ENCODE data around the gene CMSS1. TPM values are rescaled to one million over a fixed set of nuclear protein-coding genes. Genes with fewer than 3 reads are reported as not detected.

Gene CMSS1
- total and polyA plus RNA-seq, 7 experiments from 2014 or later: 14.9 to 47.7 (median 18.4) TPM

GRCh38 chr3:99884484-99884883 lies 66.8 kb downstream of the CMSS1 start:
- DNase-seq (no peak), ATAC-seq (peak; percentile 54)
- H3K27ac Mint-ChIP-seq: peak overlapping the region in 6 of 9 donors; percentile 1 to 44 (median 12)
- Histone ChIP-seq H3K27me3 (ENCODE audit: control insufficient read depth in 2 of 2, insufficient read depth in 2 of 2, low read length in 2 of 2) (no peaks in the 10 kb centered on the region), H3K9me3 (ENCODE audit: control insufficient read depth in 2 of 3, low read length in 3 of 3) (no peaks in the 10 kb centered on the region), H3K36me3 (ENCODE audit: control insufficient read depth in 2 of 3, insufficient read depth in 3 of 3, low read length in 3 of 3) (no peaks in the 10 kb centered on the region), H3K4me1 (ENCODE audit: control insufficient read depth in 2 of 2, insufficient read depth in 2 of 2, low read length in 2 of 2) (peaks cover 7 to 10% of the 10 kb centered on the region in 2 donors), H3K27ac (ENCODE audit: low read depth, low read length) (no peak overlapping the region), H3K4me3 (ENCODE audit: low read length) (no peak overlapping the region)
- peaks cover 15 to 27% (median 25%) of the 10 kb centered on the region in 7 donors for H3K4me1 Mint-ChIP-seq
- H3K27me3 Mint-ChIP-seq: no peaks in the 10 kb centered on the region
- peaks cover 0 to 6% (median 0%) of the 10 kb centered on the region in 11 donors for H3K9me3 Mint-ChIP-seq
- H3K4me3 Mint-ChIP-seq: peak overlapping the region in 5 of 10 donors; percentile 10 to 70 (median 20)
- H3K36me3 Mint-ChIP-seq: peaks cover 7 to 11% (median 9%) of the 10 kb centered on the region in 5 donors
- CTCF ChIA-PET: interaction anchor here (1.1 kb wide), 1 partner anchor 61 kb away, joined by 3 read pairs; no protein-coding TSS in a partner anchor
- intact Hi-C loops (cut with micrococcal nuclease): loop anchor here in 1 of 2 donors (1.0 kb wide), 1 partner anchor 8 kb away; no protein-coding TSS in a partner anchor
- POLR2A ChIA-PET: interaction anchor here (0.7 kb wide), 1 partner anchor 51 kb away, joined by 3 read pairs; no protein-coding TSS in a partner anchor

- H3K36me3 ChIP-seq (ENCODE audit: control insufficient read depth in 2 of 3, insufficient read depth in 3 of 3, low read length in 3 of 3): no peaks in the 10 kb centered on the region
- H3K4me1 ChIP-seq (ENCODE audit: control insufficient read depth in 2 of 2, insufficient read depth in 2 of 2, low read length in 2 of 2): peaks cover 7 to 10% of the 10 kb centered on the region in 2 donors
- intact Hi-C loops (cut with micrococcal nuclease): no loop called here
- Mint-ChIP-seq H3K27me3 (no peaks in the 10 kb centered on the region), H3K27ac (no peak overlapping the region), H3K9me3 (peaks cover 0 to 8% (median 0%) of the 10 kb centered on the region in 11 donors), H3K4me3 (peak overlapping the region in 4 of 10 donors; percentile 10 to 70 (median 18)), H3K4me1 (peaks cover 15 to 27% (median 25%) of the 10 kb centered on the region in 7 donors), H3K36me3 (peaks cover 7 to 14% (median 13%) of the 10 kb centered on the region in 5 donors)
- ChIA-PET POLR2A (interaction anchor here (0.7 kb wide), 1 partner anchor 52 kb away, joined by 3 read pairs; no protein-coding TSS in a partner anchor), CTCF (interaction anchor here (1.1 kb wide), 1 partner anchor 62 kb away, joined by 3 read pairs; no protein-coding TSS in a partner anchor)
- no peaks in the 10 kb centered on the region for H3K27me3 ChIP-seq (ENCODE audit: control insufficient read depth in 2 of 2, insufficient read depth in 2 of 2, low read length in 2 of 2)
- ATAC-seq (no peak), DNase-seq (no peak)
- no peaks in the 10 kb centered on the region for H3K9me3 ChIP-seq (ENCODE audit: control insufficient read depth in 2 of 3, low read length in 3 of 3)
- no peak overlapping the region for H3K4me3 ChIP-seq (ENCODE audit: low read length)
- no peak overlapping the region for H3K27ac ChIP-seq (ENCODE audit: low read depth, low read length)
Observed at GRCh38 chr3:99885085-99885484, 67.4 kb downstream of the CMSS1 start.

DNA sequence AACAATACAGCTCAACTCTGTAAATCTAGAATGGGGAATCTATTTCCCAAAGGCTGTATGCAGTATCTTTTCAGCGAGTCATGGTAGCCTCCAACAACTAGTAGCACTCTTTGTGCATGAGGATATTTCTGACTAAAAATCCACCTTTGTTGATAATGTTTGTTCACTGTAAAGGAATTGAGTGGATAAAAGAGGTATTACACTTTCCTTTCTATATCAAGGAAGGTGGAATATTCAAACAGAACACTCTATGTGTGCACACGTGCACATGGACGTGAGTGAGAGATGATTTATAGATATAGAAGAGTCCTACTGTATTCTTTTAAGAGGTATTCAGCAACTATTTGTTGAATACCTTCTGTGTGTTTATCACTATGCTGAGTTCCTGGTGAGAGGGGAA lies 68.2 kb downstream of the CMSS1 start:
- DNase-seq (no peak), ATAC-seq (no peak)
- Histone ChIP-seq H3K27ac (ENCODE audit: low read depth, low read length) (no peak overlapping the region), H3K4me1 (ENCODE audit: control insufficient read depth in 2 of 2, insufficient read depth in 2 of 2, low read length in 2 of 2) (peaks cover 7 to 10% of the 10 kb centered on the region in 2 donors), H3K36me3 (ENCODE audit: control insufficient read depth in 2 of 3, insufficient read depth in 3 of 3, low read length in 3 of 3) (no peaks in the 10 kb centered on the region), H3K4me3 (ENCODE audit: low read length) (no peak overlapping the region), H3K27me3 (ENCODE audit: control insufficient read depth in 2 of 2, insufficient read depth in 2 of 2, low read length in 2 of 2) (no peaks in the 10 kb centered on the region), H3K9me3 (ENCODE audit: control insufficient read depth in 2 of 3, low read length in 3 of 3) (no peaks in the 10 kb centered on the region)
- ChIA-PET POLR2A (no interaction called here), CTCF (no interaction called here)
- intact Hi-C loops (cut with micrococcal nuclease): no loop called here
- Mint-ChIP-seq H3K27me3 (no peaks in the 10 kb centered on the region), H3K36me3 (peaks cover 7 to 20% (median 14%) of the 10 kb centered on the region in 5 donors), H3K27ac (peak overlapping the region in 1 of 9 donors; percentile 0), H3K9me3 (peaks cover 0 to 9% (median 0%) of the 10 kb centered on the region in 11 donors), H3K4me1 (peaks cover 15 to 27% (median 25%) of the 10 kb centered on the region in 7 donors), H3K4me3 (peak overlapping the region in 1 of 10 donors; percentile 5)

DNA sequence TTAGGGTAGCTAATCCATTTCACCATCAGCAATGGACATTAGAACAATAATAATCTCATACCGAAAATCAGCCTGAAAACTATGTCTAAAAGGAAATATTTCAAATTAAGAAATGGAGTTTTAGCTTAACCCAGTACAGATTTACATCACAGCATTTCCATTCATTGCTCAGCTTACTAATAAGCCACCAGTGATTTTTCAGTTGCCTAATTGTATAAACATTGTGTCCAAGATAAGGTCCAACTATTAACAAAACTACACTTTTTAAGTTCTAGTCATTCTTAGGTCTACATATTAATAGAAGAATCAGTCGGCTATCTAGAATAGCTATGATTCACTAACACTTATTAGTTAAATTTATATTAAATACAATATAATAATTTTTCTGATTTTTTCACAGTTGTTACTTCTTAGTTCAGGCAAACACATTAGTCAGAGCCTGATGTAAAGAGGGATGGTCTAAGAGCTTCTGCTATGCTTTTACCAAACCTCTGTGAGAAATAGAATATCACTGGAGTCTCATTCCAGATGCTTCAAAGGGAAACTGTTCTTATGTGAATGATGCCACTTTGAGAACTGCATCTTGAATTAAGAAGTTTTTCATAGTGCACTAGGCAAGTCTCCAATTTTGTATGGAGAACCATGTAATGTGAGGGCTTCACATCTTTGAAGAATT lies 74.1 kb downstream of the CMSS1 start:
- no peaks in the 10 kb centered on the region for H3K4me1 ChIP-seq (ENCODE audit: control insufficient read depth in 2 of 2, insufficient read depth in 2 of 2, low read length in 2 of 2)
- no peaks in the 10 kb centered on the region for H3K9me3 ChIP-seq (ENCODE audit: control insufficient read depth in 2 of 3, low read length in 3 of 3)
- no peak overlapping the region for H3K27ac Mint-ChIP-seq
- intact Hi-C loops (cut with micrococcal nuclease): no loop called here
- ATAC-seq: no peak
- no peak for DNase-seq
- H3K4me1 Mint-ChIP-seq: peaks cover 4 to 13% (median 10%) of the 10 kb centered on the region in 7 donors
- no peak overlapping the region for H3K27ac ChIP-seq (ENCODE audit: low read depth, low read length)
- H3K36me3 ChIP-seq (ENCODE audit: control insufficient read depth in 2 of 3, insufficient read depth in 3 of 3, low read length in 3 of 3): no peaks in the 10 kb centered on the region
- peaks cover 0 to 9% (median 0%) of the 10 kb centered on the region in 11 donors for H3K9me3 Mint-ChIP-seq
- ChIA-PET POLR2A (no interaction called here), CTCF (no interaction called here)
- H3K27me3 Mint-ChIP-seq: no peaks in the 10 kb centered on the region
- H3K4me3 ChIP-seq (ENCODE audit: low read length): no peak overlapping the region
- H3K36me3 Mint-ChIP-seq: peaks cover 0 to 31% (median 26%) of the 10 kb centered on the region in 5 donors
- no peak overlapping the region for H3K4me3 Mint-ChIP-seq
- no peaks in the 10 kb centered on the region for H3K27me3 ChIP-seq (ENCODE audit: control insufficient read depth in 2 of 2, insufficient read depth in 2 of 2, low read length in 2 of 2)

GRCh38 chr3:99892332-99892731 lies 74.7 kb downstream of the CMSS1 start:
- ATAC-seq: no peak
- no peak overlapping the region for H3K4me3 Mint-ChIP-seq
- DNase-seq: no peak
- intact Hi-C loops (cut with micrococcal nuclease): no loop called here
- peaks cover 0 to 28% (median 22%) of the 10 kb centered on the region in 5 donors for H3K36me3 Mint-ChIP-seq
- H3K27ac ChIP-seq (ENCODE audit: low read depth, low read length): no peak overlapping the region
- no peak overlapping the region for H3K4me3 ChIP-seq (ENCODE audit: low read length)
- H3K27me3 Mint-ChIP-seq: no peaks in the 10 kb centered on the region
- no peaks in the 10 kb centered on the region for H3K4me1 ChIP-seq (ENCODE audit: control insufficient read depth in 2 of 2, insufficient read depth in 2 of 2, low read length in 2 of 2)
- H3K27ac Mint-ChIP-seq: no peak overlapping the region
- H3K9me3 ChIP-seq (ENCODE audit: control insufficient read depth in 2 of 3, low read length in 3 of 3): no peaks in the 10 kb centered on the region
- peaks cover 4 to 13% (median 10%) of the 10 kb centered on the region in 7 donors for H3K4me1 Mint-ChIP-seq
- H3K36me3 ChIP-seq (ENCODE audit: control insufficient read depth in 2 of 3, insufficient read depth in 3 of 3, low read length in 3 of 3): no peaks in the 10 kb centered on the region
- POLR2A ChIA-PET: no interaction called here
- no peaks in the 10 kb centered on the region for H3K27me3 ChIP-seq (ENCODE audit: control insufficient read depth in 2 of 2, insufficient read depth in 2 of 2, low read length in 2 of 2)
- peaks cover 0 to 9% (median 0%) of the 10 kb centered on the region in 11 donors for H3K9me3 Mint-ChIP-seq
- CTCF ChIA-PET: no interaction called here

DNA sequence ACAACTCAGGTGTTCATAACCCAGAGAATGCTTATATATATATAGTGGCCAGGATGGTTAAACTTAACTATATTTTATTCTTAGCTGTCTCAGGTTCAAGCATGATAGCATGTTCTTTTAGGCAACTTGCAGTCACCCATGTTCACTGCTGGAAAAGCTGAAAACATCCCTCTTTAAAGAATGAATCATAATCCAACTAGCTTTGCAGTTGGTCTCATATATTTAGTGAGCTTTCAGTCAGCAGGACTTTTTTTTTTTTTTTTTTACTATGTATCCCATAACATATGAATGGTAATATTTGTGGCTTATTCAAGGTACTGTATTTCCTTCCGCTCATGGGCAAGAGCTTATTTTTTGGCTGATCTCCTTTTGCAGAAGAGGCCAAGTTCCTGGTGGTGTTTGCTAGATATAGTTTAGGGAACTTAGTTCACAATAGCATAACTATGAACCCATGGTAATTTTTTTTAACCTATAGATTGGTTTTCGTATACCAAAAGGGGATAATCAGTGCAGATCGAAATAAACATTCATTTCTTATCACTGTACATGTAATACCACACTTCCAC lies 77.6 kb downstream of the CMSS1 start:
- ChIA-PET POLR2A (no interaction called here), CTCF (no interaction called here)
- no peak for DNase-seq
- Histone ChIP-seq H3K9me3 (ENCODE audit: control insufficient read depth in 2 of 3, low read length in 3 of 3) (no peaks in the 10 kb centered on the region), H3K4me1 (ENCODE audit: control insufficient read depth in 2 of 2, insufficient read depth in 2 of 2, low read length in 2 of 2) (no peaks in the 10 kb centered on the region), H3K27me3 (ENCODE audit: control insufficient read depth in 2 of 2, insufficient read depth in 2 of 2, low read length in 2 of 2) (no peaks in the 10 kb centered on the region), H3K4me3 (ENCODE audit: low read length) (no peak overlapping the region), H3K27ac (ENCODE audit: low read depth, low read length) (no peak overlapping the region), H3K36me3 (ENCODE audit: control insufficient read depth in 2 of 3, insufficient read depth in 3 of 3, low read length in 3 of 3) (no peaks in the 10 kb centered on the region)
- H3K36me3 Mint-ChIP-seq: peaks cover 0 to 21% (median 16%) of the 10 kb centered on the region in 5 donors
- ATAC-seq: peak; percentile 51
- H3K4me1 Mint-ChIP-seq: peaks cover 4 to 13% (median 10%) of the 10 kb centered on the region in 7 donors
- no peak overlapping the region for H3K27ac Mint-ChIP-seq
- no peaks in the 10 kb centered on the region for H3K27me3 Mint-ChIP-seq
- no peak overlapping the region for H3K4me3 Mint-ChIP-seq
- intact Hi-C loops (cut with micrococcal nuclease): no loop called here
- peaks cover 0 to 4% (median 0%) of the 10 kb centered on the region in 11 donors for H3K9me3 Mint-ChIP-seq

All from naive thymus-derived CD4-positive, alpha-beta T cell (primary cell).